Pancreas (tissue), 10 donors: ENCODE data around the gene THAP6. TPM values are rescaled to one million over a fixed set of nuclear protein-coding genes. Genes with fewer than 3 reads are reported as not detected.

Experiments
- ATAC-seq, 4 donors: fragments of 200-7000 bp; cut with Tn5 transposase; one replicate each; pipeline versions ENCODE4 v1.8.0 to v1.9.1; 2020; ENCODE audit warnings: mild to moderate bottlenecking in 4 of 4, moderate library complexity in 4 of 4
- DNase-seq, 6 donors: peaks; one replicate each; pipeline ENCODE4 v3.0.0-alpha.2; 2020
- FAIRE-seq: peaks from 2 replicates; lab custom pipeline; 2012; peaks lifted over from hg19 to GRCh38; lab: Jason Lieb, UNC
- H3K27ac ChIP-seq, 4 donors: fragments of 200-600 bp; sonication (generic); 1 replicate in 3 of 4; 2 replicates in 1 of 4; pipeline versions ENCODE4 v1.5.0 to v1.8.0; 2020
- H3K27me3 ChIP-seq, 4 donors: fragments of 200-600 bp; one replicate each; pipeline ENCODE4 v1.8.0; 2021
- H3K36me3 ChIP-seq, 3 donors: fragments of 200-600 bp; sonication (generic) in 1 of 3; one replicate each; pipeline versions ENCODE4 v1.5.0 to v1.8.0; 2020 to 2021
- H3K4me1 ChIP-seq, 3 donors: fragments of 200-600 bp; one replicate each; pipeline ENCODE4 v1.8.0; 2021
- H3K4me3 ChIP-seq, 4 donors: fragments of 200-600 bp; sonication (generic) in 2 of 4; one replicate each; pipeline versions ENCODE4 v1.5.0 to v1.8.0; 2020 to 2021
- H3K9me3 ChIP-seq, 4 donors: fragments of 200-600 bp; one replicate each; pipeline ENCODE4 v1.8.0; 2021
- CTCF ChIP-seq, 4 donors: fragments of 200-600 bp; sonication (generic) in 3 of 4; IDR thresholded peaks; one replicate each; pipeline versions ENCODE4 v1.5.0 to v1.8.0; 2021; ENCODE audit warnings: antibody characterized with exemption in 4 of 4
- WGBS, 2 donors: extraction: QIAGEN DNeasy Blood & Tissue Kit; methylation state at CpG; one replicate each; pipeline ENCODE4 v1.1.7; 2013; 5-methylcytosine and 5-hydroxymethylcytosine counted together
- intact Hi-C, 3 donors: fragments of 100-400 bp; cut with DNase I; formaldehyde crosslinking; loops; one replicate each; pipeline versions ENCODE4 v1.11.1 to v1.14.2; 2022
- polyA plus RNA-seq, 2 donors: library from polyadenylated mRNA; stranded (reverse); fragments of 200-250 nt; gene quantifications; one replicate each; pipeline ENCODE4 v1.2.3, GENCODE V29; 2013
- total RNA-seq, 6 donors: library from RNA; stranded (reverse); fragmentation: NEBNext Ultra II Directional in 4 of 6; extraction: Animal tissue kit (Norgen Biotek cat#: 25700) in 4 of 6; gene quantifications; one replicate each; pipeline versions ENCODE4 v1.2.1 to v1.2.4, GENCODE V29; 2021 to 2023
- donor health status: healthy with polysubstance abuse.
- donor health status: DM: no; HTN: no; CAD: no; lungs with moderate emphysema.
- donor health status: DM: no; HTN: no; CAD: no.
- donor health status: control.
- donor health status: control.
- donor health status: Bipolar disorder and iron deficiency.
- donor health status: DM: yes; HTN: yes; CAD: no.
- donor health status: DM: no; HTN: no; CAD: no.
- donor health status: DM: no; HTN: no; CAD: no.
- donor health status: DM: yes; HTN: yes; CAD: no.

THAP6 gene
- total and polyA plus RNA-seq, 8 donors, result 3.6 to 11.5 (median 8.3) TPM

- Histone ChIP-seq H3K4me1 (no peaks in the 10 kb centered on the region), H3K4me3 (no peak overlapping the region), H3K27me3 (no peaks in the 10 kb centered on the region), H3K9me3 (no peaks in the 10 kb centered on the region), H3K36me3 (no peaks in the 10 kb centered on the region), H3K27ac (no peak overlapping the region)
- no peak for FAIRE-seq
- ATAC-seq, result no peak
- no peak for TF ChIP-seq CTCF (IDR thresholded peaks at IDR 0.05)
- WGBS, 2 donors, result 84% methylated on average over 3 of the region's 3 CpGs
- DNase-seq, result no peak
- intact Hi-C loops, result no loop called here
Measured at GRCh38 chr4:75544870-75545269, 30.6 kb downstream of the THAP6 start.

- Histone ChIP-seq H3K4me1 (no peaks in the 10 kb centered on the region), H3K4me3 (no peak overlapping the region), H3K36me3 (no peaks in the 10 kb centered on the region), H3K9me3 (no peaks in the 10 kb centered on the region), H3K27ac (no peak overlapping the region), H3K27me3 (no peaks in the 10 kb centered on the region)
- intact Hi-C loops, result no loop called here
- no peak for DNase-seq
- no peak for TF ChIP-seq CTCF (IDR thresholded peaks at IDR 0.05)
- FAIRE-seq, result no peak
- 87 to 91% methylated on average over 5 of the region's 5 CpGs for WGBS, 2 donors
- ATAC-seq, result no peak
Measured at GRCh38 chr4:75545526-75545925, 31.3 kb downstream of the THAP6 start.

GRCh38 chr4:75547647-75548387, 33.5 kb downstream of the THAP6 start:
- ATAC-seq, result peak in 1 of 4 donors; percentile 29
- 62 to 66% methylated on average over 15 of the region's 15 CpGs for WGBS, 2 donors
- no peak for FAIRE-seq
- intact Hi-C loops, result no loop called here
- peak in 3 of 6 donors; percentile 14 to 62 (median 46) for DNase-seq
- no peak for TF ChIP-seq CTCF (IDR thresholded peaks at IDR 0.05)
- Histone ChIP-seq H3K27me3 (no peaks in the 10 kb centered on the region), H3K4me3 (no peak overlapping the region), H3K9me3 (no peaks in the 10 kb centered on the region), H3K27ac (no peak overlapping the region), H3K36me3 (no peaks in the 10 kb centered on the region), H3K4me1 (no peaks in the 10 kb centered on the region)

GRCh38 chr4:75549019-75549418, 34.7 kb downstream of the THAP6 start:
- no peak overlapping the region for H3K27ac ChIP-seq
- no peaks in the 10 kb centered on the region for H3K9me3 ChIP-seq
- ATAC-seq (no peak), FAIRE-seq (no peak), DNase-seq (no peak)
- H3K4me3 ChIP-seq, result no peak overlapping the region
- H3K4me1 ChIP-seq, result no peaks in the 10 kb centered on the region
- intact Hi-C loops, result no loop called here
- no peak for TF ChIP-seq CTCF (IDR thresholded peaks at IDR 0.05)
- H3K27me3 ChIP-seq, result no peaks in the 10 kb centered on the region
- H3K36me3 ChIP-seq, result no peaks in the 10 kb centered on the region
- 91 to 92% methylated on average over 2 of the region's 2 CpGs for WGBS, 2 donors

- DNase-seq (no peak), ATAC-seq (no peak), FAIRE-seq (no peak)
- no peaks in the 10 kb centered on the region for H3K9me3 ChIP-seq
- intact Hi-C loops, result no loop called here
- H3K4me3 ChIP-seq, result no peak overlapping the region
- no peak for TF ChIP-seq CTCF (IDR thresholded peaks at IDR 0.05)
- no peaks in the 10 kb centered on the region for H3K36me3 ChIP-seq
- no peak overlapping the region for H3K27ac ChIP-seq
- H3K27me3 ChIP-seq, result no peaks in the 10 kb centered on the region
- no peaks in the 10 kb centered on the region for H3K4me1 ChIP-seq
Measured at GRCh38 chr4:75552452-75552851, 38.2 kb downstream of the THAP6 start.
